ENCODE results near the gene PSMB1.

GRCh38 chr6:170596426-170596825 lies 43.3 kb upstream of the PSMB1 start:
- no peak for TF ChIP-seq JUNB (IDR thresholded peaks at IDR 0.05; ENCODE audit: unreplicated experiment)
- TF ChIP-seq, protein P1, sequence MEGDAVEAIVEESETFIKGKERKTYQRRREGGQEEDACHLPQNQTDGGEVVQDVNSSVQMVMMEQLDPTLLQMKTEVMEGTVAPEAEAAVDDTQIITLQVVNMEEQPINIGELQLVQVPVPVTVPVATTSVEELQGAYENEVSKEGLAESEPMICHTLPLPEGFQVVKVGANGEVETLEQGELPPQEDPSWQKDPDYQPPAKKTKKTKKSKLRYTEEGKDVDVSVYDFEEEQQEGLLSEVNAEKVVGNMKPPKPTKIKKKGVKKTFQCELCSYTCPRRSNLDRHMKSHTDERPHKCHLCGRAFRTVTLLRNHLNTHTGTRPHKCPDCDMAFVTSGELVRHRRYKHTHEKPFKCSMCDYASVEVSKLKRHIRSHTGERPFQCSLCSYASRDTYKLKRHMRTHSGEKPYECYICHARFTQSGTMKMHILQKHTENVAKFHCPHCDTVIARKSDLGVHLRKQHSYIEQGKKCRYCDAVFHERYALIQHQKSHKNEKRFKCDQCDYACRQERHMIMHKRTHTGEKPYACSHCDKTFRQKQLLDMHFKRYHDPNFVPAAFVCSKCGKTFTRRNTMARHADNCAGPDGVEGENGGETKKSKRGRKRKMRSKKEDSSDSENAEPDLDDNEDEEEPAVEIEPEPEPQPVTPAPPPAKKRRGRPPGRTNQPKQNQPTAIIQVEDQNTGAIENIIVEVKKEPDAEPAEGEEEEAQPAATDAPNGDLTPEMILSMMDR (conservative IDR thresholded peaks at IDR 0.05; ENCODE audit: low read depth in 2 of 2) = no peak
- TF ChIP-seq EZH2 (IDR thresholded peaks at IDR 0.05; ENCODE audit: low read depth, unreplicated experiment) = no peak
- no peak for TF ChIP-seq POLR2AphosphoS5 (IDR thresholded peaks at IDR 0.05; ENCODE audit: low read depth)
